HG03342 (cell line): ENCODE results near the gene HDAC9.

Source experiments
- ATAC-seq: cut with Tn5 transposase; IDR thresholded peaks from one replicate; pipeline ENCODE4 v1.9.1; 2021; ENCODE audit warnings: mild to moderate bottlenecking, moderate library complexity; ENCODE audit not compliant: unreplicated experiment

The HDAC9 gene

DNA sequence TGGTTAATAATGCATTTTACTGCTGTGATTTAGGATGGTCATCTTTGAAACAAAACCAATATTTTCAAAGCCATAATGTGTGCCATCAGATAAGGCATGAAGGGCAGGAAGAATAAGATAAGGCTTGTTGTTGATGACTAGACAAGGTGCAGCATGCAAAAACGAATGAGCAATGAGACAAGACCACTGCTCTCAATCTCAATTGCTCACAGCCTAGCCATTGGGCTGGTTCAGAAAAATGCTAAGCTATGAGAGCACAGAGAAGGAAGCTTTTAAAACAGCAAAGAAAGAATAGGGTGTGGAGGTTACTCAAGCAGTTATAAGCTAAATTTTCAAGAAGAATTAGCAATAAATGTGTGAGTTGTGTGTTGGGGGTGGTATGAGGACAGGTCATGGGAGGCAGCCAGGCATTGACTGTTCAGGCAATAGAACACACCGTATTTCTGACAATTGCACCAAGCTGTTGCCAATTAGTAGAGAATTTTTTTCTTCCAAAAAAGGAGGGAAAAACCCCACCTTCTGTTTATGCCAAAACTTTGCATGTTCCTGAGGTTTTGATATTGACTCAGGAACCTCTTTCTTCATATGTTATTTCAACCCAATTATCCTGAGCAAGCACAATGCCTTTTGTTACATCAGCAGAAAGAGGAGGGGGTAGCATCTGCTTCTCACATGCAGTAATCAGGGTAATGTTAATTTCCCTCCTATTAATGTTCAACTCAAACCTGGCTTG, 276.5 kb downstream of the HDAC9 start:
- ATAC-seq, result no peak

GRCh38 chr7:18772567-18772965, 277.0 kb downstream of the HDAC9 start:
- ATAC-seq, result no peak

DNA sequence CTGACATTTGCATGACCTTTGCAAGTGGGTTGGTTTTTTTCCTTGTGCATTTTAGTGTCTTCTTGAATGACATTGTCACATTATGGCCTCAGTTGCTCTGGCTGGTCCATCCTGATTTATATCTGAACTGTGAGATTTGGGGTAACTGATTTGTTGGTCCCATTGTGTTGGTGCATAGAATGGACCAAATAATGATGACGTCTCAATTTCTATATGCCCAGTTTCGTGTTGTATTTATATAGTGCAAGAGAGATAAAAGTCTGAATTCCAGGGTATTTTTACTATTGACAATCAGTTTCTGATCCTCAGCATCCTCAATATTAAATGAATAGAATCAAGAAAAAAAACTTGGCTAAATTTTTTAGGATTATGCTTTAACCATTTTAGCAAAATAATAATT, 281.8 kb downstream of the HDAC9 start:
- ATAC-seq, result no peak

GRCh38 chr7:18778594-18778993, 283.0 kb downstream of the HDAC9 start:
- no peak for ATAC-seq

DNA sequence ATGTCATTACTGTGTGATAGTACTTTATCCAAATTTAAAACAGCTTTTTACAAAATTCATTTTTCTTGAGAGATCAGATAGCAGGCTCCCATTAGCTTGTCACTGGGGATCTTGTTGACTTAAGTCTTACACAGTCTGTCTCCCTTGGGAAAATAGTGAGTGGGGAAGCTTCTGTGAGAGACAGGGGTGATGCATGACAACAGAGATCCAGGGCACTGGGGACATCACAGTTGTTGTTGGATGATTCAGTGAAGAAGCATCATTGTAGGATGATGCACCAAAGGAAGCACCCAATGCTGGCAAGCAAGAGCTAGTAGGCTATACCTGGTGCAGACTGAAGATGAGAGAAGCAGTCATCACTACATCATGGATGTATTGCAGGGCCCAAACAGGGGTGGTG, 284.7 kb downstream of the HDAC9 start:
- ATAC-seq, result no peak

- no peak for ATAC-seq
These were observed 285.4 kb downstream of the HDAC9 start for GRCh38 chr7:18780938-18781337.

DNA sequence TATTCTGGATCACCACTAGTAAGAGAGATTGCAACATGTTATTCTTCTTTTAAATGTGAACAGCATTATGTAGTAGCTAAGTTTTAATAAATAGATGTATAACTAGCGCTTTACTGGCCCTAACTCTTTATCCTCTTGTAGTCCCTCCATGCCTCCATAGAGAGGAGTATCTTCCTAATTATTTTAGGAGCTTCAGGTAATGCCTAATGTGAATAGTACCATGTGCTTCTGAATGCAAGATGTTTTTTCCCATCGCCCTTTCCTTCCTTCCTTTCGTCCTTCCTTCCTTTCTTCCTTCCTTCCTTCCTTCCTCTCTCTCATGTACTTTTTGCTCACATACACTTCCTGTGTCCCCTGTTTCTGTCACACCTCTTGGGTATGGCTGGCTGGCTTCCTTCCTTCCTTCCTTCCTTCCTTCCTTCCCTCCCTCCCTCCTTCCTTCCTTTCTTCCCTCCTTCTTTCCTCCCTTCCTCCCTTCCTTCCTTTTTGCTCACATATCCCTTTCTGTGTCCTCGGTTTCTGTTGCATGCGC, 290.7 kb downstream of the HDAC9 start:
- ATAC-seq, result no peak

DNA sequence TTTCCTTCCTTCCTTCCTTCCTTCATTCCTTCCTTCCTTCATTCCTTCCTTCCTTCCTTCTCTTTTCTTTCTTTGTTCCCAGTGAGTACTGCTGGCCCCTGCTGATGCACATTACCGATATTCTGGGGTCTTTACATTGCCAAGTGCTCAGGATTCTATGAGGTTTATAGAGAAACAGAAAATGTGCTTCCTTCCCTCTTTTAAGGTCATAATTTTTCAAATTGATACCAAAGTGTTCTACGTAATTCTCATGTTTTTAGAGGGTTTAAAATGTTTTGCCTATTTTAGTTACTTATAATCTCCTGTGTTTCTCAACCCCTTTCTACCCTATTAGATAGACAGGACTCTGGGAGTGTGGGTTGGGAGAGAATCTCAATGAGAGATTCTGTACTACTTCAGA, 291.2 kb downstream of the HDAC9 start:
- ATAC-seq, result no peak

- no peak for ATAC-seq
These were observed 292.5 kb downstream of the HDAC9 start for GRCh38 chr7:18788026-18788425.

DNA sequence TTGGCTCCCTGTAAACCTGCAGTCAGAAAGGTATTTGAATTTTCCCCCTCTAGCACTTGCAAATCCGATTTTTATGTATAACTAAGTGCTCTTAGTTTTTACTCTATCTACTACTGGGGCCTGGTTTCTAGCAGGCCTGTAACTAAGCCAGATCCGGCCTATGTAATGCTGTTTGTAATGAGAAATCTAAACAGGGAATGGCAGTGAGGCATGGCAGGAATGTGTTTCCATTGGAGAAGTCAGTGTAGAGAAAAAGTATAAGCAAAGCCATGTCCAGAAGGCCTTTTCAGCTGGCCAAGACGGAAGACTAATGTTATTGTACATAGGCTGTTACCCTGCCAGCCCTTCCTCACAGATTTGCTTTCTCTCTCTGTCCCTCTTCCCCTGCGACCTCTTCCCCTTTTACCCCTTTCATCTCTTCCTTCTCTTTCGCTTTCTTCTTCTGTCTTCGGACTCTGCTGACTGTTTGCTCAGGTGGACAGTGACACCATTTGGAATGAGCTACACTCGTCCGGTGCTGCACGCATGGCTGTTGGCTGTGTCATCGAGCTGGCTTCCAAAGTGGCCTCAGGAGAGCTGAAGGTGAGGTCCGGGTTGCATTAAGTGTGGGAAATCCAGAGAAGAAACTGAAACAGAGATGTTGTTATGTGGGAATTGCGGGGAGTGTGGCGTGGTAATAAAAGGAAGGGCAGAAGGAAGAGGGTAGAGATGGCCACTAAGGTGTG, 297.5 kb downstream of the HDAC9 start:
- ATAC-seq, result no peak

GRCh38 chr7:18796216-18796615, 300.7 kb downstream of the HDAC9 start:
- ATAC-seq, result no peak

DNA sequence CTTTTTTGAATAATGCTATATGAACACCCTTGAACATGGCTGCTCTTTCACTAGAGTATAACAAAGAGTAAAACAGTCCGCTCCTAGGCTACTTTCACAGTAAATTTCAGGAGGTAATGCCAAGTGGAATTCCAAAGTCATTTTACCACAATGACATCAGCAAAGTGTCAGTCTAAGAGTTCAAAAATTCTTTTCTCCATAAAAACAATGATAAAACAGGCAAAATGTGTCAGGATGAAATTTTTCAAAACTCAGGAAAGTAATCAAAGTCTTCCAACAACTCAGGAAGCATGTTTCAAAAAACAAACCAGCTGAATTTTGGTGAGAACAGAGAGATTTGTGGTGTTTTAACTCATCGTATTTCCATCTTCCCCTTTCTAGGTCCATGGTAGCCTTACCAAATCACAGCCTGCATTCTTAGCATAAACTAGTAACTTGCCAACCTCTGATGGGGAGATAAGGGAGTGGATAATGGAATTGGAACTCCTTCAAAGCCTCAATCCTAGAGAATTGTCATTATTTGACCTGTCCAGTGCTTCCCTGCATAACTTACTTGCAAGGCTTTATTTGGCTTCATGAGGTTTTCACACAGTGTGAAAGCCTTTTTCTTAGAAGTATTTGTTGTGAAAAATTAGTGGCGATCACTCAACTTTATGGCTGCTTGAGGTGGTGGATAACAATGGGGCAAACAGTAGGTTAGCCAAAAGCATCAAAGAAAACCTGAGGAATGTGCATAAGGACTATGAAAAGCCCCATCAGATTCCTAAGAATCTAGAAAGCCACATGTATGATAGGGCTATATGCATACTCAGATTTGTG, 302.7 kb downstream of the HDAC9 start:
- no peak for ATAC-seq

GRCh38 chr7:18799899-18800298, 304.4 kb downstream of the HDAC9 start:
- ATAC-seq, result no peak

GRCh38 chr7:18803923-18804322, 308.4 kb downstream of the HDAC9 start:
- ATAC-seq, result no peak

- ATAC-seq, result no peak
These were observed 310.6 kb downstream of the HDAC9 start for GRCh38 chr7:18806177-18806576.

DNA sequence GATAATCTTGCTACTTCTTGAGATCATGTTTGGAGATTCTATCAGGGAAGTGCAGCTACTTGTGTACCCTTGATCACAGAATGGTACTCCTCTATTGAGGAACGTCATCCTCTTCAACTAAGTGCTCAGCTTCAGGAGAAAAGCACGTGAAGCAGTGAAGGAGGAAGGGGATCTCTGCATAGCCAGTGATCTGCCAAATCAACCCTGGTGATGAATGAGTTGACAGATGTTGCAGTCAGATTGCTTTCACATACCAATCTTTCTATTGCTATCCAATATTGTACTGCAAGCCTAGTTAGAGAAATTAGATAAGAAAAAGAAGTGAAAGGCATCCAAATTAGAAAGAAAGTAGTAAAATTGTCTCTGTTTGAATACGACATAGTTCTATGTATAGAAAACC, 312.5 kb downstream of the HDAC9 start:
- ATAC-seq, result no peak

- ATAC-seq, result no peak
These were observed 319.9 kb downstream of the HDAC9 start for GRCh38 chr7:18815261-18815960.

- no peak for ATAC-seq
These were observed 325.4 kb downstream of the HDAC9 start for GRCh38 chr7:18820981-18821380.

- no peak for ATAC-seq
These were observed 326.0 kb downstream of the HDAC9 start for GRCh38 chr7:18821554-18821953.

DNA sequence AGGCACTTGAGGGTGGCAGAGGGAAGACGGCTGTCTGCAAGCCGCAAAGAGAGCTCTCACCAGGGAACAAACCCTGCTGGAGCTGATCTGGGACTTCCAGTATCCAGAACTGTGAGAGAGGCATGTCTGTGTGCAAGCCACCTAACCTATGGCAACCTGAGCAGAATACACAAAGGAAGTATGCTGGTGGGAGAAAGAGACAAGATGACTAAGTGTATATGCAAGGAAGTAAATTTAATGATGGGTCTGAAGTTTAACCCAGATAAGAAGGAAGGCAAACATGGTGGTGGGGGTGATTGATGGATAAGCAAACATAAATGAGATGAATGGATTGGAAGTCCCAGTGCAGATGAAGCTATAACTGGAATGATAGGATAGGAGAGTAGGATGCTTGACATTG, 328.6 kb downstream of the HDAC9 start:
- no peak for ATAC-seq
